CD4-positive, alpha-beta T cell treated with Interleukin-17A for 4 hours (primary cell): ENCODE measurements around the gene POPDC2.
A peak's percentile ranks its signal among the peaks of the same experiment; 100 is the strongest.

ENCODE experiments used
- DNase-seq: peaks from one replicate; pipeline ENCODE4 v3.0.0-alpha.2; 2020; ENCODE audit warnings: mixed read lengths

The POPDC2 gene

DNA sequence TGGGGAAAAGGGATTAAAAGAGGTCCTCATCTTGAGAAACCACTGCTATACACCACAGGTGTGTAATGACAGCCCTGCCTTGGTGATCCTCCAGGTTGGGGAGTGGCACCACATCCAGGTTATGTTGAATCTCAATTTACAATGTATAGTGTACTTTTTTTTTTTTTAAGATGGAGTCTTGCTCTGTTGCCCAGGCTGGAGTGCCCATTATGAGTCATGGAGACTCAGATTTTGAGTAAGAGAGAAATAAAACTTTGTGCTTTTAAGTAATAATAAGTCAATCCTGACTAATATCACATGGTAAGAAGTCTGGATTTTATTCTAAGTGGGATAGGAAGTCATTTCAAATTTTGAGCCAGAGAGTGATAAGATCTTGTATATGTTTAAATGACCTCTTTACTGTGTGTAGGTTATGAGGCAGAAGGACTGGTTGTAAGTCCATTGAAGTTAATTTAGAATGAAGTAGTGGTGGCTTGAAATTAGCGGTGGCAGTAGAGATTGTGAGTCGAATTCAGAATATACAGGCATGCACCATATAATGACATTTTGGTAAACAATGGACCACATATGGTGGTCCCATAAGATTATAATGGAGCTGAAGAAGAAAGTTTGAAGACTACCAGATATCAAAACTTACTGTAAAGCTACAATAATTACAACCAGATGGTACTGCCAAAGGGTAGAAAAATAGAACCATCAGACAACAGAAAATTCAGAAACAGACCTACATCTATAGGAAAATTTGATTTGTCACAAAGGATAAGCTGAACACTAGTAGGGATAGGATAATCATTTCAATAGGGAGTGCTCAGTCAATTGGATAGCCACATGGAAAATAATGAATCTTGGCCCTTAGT, 20.7 kb downstream of the POPDC2 start:
- no peak for DNase-seq

DNA sequence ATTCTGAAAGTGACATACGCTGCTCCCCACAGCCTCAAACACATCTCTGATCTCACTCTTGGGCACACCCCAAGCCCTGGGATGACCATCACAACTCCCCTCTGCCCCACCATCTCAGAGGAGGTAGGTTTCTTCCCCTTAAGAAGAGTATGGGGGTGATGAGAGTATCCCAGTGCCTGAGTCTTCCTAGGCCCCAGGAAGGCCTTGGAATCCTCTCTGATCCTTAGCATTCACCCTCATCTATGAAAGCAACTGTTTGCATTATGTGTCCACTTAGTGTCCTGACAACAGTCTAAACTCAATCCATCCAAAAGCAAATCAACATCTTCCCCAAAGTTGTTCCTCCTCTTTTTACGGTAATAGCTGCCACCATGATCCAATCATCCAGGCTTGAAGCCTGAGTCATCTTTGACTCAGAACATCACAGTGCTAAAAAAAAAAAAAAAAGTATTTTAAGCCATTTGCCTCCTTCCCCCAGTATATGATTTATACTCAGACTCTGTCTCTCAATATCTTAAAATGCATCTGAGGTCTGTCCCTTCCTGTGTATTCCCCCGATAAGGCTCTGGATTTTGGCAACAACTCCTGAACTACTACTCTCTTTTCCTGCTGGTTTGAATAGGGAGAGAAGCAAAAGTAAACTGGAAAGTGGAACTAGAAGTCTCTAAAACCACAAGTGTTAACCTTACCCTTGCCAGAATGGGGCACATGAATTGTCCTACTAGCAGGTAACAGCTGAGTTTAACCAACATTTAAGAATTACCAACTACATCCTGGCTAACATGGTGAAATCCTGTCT, 22.5 kb downstream of the POPDC2 start:
- DNase-seq, result no peak

DNA sequence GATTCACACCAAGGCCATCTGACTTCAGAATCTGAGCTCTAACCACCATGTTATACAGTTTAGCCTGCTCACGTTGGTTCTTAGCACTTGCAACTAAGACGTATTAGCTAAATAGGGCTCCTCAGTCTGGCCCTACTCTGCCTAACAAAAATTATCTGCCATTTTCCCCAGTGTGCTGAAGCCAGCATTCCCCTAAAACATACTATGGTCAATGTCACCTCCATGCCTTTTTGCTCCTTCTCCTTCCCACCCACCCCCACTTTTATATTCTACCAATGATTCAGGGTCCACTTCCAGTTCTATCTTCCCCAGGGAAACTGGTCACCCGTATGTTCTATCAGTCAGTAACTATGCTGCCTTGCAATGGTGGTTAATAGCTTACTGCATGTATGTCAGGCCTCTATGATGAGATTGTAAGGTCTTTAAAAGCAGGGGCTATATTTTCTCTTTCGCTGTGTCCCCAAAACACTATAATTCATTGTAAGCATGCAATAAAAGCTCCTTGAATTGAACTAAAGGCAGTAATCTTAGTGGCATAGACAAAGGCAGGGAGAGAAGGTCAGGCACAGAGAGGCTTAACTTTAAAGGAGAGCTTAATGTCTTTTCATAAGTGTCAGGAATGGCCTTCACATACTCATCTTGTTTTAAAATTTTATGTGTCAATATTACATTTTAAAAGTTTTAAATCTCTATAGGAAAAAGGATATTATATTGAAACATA, 23.3 kb downstream of the POPDC2 start:
- DNase-seq, result no peak

DNA sequence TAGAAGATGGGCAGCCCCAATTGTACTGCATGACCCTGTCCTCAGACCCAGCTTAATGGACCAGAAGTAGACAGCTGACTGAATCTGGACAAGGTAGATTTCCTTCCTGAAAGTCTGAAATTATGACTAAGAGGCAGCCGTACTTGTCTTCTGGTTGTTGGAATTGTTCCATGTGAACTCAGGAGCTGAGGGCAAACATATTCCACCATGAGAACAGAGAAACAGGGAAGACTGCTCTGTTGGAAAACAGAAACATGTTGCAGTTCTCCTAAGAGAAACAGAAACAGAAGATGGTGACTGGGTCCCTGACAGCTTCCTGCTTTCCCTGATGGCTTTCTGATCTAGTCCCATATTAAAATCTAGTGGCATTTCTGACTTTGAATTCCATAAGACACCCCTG, 24.1 kb downstream of the POPDC2 start:
- no peak for DNase-seq

DNA sequence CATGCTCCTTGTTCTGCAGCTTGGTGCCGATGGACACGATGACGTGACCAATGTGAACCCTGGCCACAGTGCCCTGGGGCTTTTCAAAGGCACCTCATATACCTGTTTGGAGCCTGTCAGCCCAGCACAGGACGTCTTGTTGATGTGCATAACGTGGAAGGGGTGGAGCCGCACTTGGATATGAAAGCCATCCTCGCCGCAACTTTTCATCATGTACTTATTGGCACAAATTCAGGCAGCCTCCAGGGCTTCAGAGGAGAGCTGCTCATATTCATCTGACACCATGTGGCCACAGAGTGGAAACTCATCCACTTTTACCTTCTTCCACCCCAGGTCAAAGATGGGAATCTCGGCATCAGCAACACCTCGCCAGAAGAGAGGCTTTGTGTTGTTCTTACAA, 24.7 kb downstream of the POPDC2 start:
- no peak for DNase-seq

DNA sequence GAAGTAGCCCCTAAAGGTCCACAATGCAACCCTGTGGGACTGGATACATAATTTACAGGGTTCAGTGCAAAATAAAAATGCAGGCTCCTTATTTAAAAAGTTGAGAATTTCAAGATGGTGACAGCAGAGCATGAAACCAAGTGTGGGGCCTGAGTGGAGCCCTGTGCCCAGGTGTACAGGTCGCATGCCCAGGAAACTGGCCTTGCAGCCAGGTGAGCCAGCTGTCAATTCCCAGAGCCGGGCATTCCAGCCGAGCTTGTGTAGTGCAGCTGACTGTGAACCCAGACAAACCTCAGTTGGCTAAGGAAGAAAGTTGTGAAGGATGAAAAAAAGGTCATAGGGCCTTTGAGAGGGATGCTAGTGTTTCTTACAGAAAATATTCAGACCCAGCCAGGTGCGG, 27.6 kb downstream of the POPDC2 start:
- DNase-seq, result no peak

DNA sequence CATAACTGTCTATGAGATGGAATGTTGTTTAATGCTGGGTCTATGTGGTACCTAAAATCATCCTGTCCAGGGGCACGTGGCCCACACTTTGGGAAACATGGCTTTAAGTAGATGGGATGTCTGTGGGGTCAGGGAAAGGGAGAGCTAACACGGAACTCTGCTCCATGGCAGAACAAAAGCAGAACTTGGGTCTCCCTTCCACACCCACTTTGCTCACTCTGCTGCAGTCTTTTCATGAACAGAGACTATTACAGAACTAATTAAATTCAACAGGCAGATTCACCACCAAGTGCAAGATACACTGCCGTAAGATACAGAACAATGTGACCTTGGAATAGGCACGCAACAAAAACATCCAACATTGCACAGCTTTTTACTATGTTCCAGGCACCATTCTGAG, 28.2 kb downstream of the POPDC2 start:
- no peak for DNase-seq

DNA sequence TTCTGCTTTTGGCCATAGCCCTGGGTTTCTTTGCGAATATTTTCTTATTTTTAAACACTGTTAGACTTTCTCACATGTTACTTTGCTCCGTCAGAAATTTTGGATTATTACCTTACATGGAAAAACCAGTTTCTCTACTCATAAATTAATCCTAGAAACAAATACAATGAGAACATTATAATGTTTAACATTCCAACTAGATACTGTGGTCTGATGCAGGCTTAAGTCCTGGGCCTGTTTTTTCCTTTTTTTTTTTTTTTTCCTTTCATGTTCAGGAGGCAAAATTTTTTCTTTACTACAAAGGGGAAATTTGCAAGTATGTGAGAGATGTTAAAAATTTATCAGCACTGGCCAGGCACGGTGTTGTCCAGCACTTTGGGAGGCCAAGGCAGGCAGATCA, 28.9 kb downstream of the POPDC2 start:
- no peak for DNase-seq

DNA sequence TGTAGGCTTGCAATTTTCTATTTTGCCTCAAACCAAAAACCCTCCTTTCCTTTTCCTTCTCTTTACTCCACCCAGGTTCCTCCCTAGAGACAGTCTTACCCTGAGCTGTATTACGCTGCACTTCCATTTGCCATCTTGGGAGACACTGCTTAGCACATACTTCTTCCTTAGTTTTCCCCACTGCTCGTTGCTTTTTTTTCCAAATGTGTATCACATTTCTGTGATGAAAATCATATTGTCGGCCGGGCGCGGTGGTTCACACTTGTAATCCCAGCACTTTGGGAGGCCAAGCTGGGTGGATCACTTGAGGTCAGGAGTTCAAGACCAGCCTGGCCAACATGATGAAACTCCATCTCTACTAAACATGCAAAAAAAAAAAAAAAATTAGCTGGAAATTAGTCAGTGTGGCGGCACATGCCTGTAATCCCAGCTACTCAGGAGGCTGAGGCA, 29.5 kb downstream of the POPDC2 start:
- no peak for DNase-seq

DNA sequence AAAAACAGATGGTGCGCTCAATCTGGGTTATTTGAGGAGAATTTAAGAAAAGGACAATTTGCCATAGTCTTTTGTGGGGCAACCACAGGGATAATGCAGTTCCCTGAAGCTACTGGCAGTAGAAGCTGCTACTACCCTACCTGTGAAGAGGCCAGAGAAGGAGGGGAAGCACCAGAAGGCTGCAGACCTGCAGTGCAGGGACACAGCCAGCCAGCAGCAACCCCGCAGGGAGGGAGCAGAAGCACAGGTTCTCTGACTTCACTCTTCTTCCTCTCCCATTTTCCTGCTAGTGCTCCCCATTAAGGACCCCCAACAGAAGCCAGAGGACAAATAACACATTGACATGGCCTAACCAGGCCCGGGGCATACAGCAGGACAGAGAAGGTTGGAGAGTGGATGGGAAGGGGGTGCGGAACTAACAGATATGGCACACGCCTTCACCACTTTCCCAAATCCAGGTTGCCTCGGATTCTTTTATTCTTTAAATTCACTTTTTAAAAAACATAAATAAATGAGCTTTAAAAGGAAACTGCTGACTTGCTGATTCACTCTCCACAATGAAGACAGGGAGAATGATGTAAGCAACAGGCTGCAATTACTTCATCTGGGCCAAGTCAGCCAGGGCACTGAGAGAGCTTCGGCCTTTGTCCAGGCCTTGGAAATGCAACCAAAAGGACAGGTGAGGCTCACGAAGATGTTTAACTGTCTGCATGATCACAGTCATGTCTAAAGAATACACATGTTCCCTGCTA, 30.1 kb downstream of the POPDC2 start:
- no peak for DNase-seq

DNA sequence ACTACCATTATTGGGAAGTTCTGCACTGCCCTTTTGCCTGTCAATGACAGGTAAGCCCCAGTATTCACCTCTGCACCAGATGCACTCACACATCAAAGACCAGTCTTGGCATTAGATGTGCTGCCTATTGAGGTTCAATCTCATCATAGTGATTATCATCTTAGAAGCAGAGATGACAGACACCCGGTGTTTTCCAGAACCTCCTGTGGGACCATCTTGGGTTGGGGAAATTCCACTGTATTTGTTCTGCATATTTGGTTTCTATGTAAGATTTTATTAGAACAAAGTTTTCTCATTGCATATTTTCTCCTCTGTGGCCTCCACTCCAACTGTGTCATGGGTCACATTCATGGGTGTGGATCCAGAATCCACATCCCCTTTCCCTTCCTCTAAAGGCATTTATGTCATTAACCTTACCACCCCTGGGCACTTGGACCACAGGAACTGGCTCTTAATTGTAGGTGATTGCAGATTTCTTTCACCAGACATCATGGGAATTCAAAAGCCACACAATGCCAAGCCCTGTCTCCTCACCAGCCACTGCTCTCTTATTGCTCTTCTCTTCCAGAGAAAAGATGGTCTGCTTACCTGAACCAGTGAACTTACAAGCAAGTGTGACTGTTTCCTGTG, 31.5 kb downstream of the POPDC2 start:
- DNase-seq, result no peak

DNA sequence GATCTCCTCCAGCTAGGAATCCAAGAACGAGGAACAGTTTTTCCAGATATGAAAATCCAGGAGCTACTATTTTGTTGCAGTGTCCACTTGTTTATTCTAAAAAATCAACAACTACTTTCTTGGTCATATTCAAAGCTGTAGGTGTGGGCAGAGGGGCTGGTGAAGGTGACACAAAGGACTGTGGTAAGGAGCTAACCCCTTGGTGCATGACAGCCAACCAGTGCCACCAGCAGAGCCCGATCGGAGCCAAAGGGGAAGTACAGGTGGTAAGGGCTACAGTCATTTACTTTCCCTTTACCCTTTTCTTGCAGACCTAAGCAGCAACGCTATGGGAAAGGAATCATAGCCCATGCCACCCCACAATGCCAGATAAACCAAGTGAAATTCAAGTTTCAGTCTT, 32.0 kb downstream of the POPDC2 start:
- DNase-seq, result no peak

DNA sequence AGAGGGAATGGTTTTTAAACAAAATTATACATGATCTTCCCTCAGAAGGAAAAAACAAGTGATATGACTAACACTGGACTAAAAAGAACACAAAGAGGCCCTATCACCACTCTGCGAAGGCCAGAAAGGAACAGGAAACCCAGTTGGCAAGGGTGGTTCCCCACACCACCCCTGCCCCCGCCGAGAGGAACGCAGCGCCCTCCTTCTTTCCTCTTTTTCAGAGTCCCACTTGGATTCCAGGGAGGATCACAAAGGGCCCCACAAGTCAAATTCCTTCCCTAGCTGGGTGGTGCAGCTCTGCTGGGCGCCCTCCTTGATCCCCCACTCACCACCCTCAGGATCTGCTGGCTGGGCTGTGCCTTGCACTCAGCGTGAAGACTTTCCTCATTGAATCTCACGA, 32.9 kb downstream of the POPDC2 start:
- DNase-seq, result peak; percentile 13

DNA sequence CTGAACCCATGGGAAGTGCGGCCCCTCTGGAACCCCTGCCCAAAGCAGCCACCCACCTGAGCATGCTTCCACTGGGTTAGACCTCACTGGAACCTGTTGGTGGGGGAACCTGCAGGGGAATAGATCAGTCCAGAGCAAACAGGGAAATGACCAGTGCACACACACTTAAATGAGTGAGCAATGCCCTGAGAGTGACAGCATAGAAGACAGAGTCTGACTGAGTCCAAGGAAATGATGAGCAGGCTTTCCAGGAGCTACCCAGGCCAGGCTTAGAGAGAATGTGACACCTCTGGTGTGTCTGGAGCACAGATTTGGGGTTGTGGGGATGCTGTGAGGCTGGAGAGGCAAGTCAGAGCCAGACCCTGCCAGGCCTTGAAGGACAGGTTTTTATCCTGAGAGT, 34.2 kb downstream of the POPDC2 start:
- DNase-seq, result no peak

DNA sequence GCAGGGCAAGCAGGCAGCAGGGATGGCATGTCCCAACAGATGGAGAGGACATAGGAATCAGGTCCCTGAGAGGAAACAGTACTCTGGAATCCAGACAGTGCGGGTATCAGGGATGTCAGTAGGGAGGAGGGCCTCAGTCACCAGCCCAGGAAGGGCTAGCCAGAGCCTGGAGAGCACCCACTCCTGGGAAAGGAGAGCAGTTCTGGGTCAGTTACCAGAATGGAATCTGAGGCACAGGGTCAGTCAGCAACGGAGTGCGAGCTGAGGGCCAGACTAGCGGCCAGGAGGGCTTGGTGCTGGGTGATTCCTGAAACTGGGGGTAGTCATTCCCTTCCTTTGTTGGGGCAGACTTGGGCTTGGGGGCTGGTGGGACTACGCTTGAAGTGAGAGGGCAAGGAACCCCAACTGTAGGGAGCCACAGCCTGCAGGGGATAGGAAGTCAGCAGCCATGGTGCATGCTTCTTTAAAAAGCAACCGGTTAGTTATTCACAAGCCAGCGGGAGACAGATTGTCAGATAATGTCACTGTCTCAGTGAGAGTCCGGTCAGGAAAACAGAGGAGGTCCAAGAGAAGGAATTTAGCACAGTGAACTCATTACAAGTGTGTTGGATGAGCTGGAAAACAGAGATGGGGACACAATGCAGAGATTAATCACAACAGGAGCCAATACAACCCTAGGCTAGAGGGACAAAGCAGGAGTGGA, 34.8 kb downstream of the POPDC2 start:
- DNase-seq, result no peak

DNA sequence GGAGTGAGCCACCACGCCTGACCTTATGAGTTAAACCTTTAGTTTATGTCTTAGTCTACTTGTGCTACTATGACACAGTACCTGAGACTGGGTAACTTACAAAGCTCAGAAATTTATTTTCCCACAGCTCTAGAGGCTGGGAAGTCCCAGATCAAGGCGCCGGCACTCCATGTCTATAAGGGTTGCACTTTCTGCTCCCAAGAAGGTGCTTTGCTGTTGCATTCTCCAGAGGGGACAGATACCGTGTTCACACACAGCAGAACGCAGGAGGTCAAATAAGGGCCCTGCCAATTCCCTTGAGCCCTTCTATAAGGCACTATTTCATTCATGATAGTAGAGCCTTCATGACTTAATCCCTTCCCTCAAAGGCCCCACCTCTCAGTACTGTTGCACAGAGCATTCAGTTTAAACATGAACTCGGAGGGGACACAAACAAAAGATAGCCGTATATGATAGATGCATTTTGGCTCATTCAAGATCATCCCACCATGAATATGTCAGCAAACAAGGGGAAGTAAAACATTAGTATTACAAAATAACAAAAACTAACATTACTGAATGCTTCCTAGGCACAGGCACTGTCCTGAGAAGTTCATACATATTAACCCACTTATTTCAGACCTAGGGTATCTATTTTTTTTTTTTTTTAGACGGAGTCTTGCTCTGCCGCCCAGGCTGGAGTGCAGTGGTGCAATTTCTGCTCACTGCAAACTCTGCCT, 36.2 kb downstream of the POPDC2 start:
- DNase-seq, result no peak

DNA sequence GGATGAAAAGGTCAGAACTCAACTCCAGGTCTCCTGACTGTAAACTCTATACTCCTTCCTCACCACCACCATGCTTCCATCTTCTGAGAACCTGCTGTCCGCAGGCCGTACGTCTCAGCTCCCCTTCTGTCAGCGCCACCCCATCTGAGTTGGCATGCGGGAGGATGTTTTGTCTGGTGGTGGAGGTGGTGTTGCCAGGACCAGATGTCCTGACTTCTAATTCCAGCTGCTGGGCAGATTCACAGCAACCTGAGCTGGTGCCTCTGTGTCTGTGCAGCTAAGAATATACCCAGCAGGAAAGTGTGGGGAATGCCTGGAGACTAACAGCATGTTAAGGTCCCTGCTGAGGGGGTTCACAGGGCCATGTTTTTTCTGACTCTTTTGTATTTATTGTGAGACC, 39.5 kb downstream of the POPDC2 start:
- no peak for DNase-seq

DNA sequence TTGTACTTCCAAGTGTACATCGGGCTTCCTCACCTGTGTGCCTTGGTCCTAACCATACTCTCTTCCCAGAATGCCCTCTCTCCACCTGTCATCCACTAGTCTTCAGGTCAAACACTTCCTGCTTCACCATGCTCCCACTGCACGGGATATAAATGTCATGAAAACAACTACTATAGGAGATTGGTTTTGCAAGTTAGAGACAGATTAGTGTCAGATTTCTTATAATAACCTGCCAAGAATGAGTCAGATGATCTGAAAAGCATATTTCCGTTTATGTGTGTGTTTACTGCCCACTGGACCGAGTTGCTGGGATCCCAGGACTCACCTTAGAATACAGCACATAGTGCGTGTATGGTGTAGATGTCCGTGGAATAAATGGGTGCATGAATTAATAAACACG, 41.3 kb downstream of the POPDC2 start:
- no peak for DNase-seq

DNA sequence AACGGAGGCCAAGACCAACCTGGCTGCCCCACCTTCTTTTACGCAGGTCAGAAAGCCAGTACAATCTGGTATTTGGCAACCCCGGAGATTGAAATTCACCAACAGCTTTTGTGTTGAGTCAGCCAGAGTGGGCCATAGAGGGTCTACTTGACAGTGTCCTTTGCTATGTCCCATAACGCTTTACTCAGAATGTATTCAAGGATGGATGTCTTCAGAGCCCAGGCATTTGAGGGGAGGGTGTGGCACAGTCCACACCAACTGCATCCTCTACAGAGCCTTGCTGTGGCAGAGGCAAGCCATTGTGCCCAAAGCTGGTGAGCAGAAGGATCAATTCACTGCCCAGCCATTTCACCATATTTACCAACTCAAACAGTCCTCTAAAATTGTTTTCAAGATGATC, 44.3 kb downstream of the POPDC2 start:
- no peak for DNase-seq

DNA sequence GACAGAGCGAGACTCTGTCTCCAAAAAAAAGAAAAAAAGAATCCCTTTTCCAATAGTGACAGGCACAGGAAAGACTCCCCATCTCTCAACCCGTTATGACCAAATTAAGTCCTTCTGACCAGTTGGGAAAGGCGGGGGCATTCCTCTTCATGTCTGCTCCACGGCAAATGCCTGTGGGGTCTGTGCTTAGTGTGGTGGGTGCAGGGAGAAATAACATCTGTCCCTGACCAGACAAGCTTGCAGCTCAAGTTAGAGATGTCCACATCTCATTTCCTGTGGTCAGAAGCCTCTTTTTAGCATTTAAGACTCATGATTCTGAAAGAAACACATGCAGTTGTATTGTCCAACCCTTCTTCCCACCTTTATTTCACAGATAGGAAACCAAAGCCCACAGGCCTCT, 46.5 kb downstream of the POPDC2 start:
- no peak for DNase-seq

DNA sequence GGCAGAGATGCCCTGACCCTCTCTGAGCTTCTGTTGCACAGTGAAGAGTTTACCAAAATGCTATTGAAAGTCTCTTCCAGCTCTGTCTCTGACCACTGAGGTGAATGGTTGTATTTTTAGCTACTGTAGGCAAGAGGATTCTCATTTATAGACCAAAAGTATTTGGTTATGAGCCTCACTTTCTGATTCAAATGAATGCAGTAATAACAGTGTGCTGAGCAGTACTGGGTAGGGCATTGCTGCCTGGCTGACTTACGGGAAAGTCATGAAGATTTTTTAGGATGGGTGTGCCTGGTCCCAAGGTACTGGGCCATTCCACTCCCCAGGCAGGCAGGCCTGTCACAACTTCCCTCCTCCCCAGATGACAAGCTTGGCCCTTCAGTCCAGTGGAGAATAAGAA, 47.2 kb downstream of the POPDC2 start:
- no peak for DNase-seq
